Activated CD4-positive, alpha-beta T cell treated with anti-CD3 and anti-CD28 coated beads for 1 hour (primary cell): ENCODE data around the gene VPS33B.

Experiments used
- DNase-seq: peaks from one replicate; pipeline ENCODE4 v3.0.0-alpha.2; 2020

The VPS33B gene

GRCh38 chr15:90972133-90972532 lies 50.3 kb downstream of the VPS33B start:
- no peak for DNase-seq

- DNase-seq, result no peak
Observed at GRCh38 chr15:90970274-90970673, 52.1 kb downstream of the VPS33B start.

DNA sequence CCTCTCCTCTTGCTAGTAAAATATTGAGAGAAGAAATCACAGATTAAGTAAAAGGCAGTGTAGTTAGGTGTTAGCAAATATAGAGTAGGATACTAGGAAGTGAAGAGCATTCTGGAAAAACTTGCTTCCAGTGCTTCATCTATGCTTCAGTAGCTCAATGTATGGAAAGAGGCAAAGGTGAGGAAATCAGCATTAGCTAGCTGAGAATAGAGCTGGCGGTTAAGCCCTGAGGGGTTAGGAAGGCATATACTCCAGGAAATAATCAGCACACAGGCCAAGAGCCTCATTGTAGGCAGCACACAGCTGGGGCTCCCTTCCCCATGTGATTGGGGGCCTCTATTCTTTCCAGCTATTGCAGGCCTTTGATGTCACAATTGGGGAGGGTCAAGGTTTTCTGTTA lies 54.0 kb downstream of the VPS33B start:
- no peak for DNase-seq

- no peak for DNase-seq
Observed at GRCh38 chr15:90967206-90967605, 55.2 kb downstream of the VPS33B start.

GRCh38 chr15:90966262-90966661 lies 56.1 kb downstream of the VPS33B start:
- DNase-seq, result no peak

DNA sequence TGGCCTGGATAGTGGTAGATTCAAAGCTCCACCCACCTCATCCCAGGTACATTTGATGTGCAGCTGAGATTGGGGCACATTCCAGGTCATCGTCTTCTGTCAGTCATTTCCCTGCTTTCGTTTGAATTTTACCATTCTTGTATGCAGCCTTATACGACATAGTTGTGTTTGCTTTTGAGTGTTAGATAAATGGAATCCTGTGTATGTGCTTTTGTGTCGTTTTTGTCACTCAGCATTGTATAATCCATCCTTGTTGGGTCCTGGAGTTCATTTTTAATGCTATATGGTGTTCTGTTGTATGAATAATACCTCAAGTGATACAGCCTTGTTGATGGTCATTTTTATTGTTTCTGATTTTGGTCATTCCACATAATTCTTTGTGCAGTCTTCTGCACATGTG lies 60.4 kb downstream of the VPS33B start:
- DNase-seq, result no peak

DNA sequence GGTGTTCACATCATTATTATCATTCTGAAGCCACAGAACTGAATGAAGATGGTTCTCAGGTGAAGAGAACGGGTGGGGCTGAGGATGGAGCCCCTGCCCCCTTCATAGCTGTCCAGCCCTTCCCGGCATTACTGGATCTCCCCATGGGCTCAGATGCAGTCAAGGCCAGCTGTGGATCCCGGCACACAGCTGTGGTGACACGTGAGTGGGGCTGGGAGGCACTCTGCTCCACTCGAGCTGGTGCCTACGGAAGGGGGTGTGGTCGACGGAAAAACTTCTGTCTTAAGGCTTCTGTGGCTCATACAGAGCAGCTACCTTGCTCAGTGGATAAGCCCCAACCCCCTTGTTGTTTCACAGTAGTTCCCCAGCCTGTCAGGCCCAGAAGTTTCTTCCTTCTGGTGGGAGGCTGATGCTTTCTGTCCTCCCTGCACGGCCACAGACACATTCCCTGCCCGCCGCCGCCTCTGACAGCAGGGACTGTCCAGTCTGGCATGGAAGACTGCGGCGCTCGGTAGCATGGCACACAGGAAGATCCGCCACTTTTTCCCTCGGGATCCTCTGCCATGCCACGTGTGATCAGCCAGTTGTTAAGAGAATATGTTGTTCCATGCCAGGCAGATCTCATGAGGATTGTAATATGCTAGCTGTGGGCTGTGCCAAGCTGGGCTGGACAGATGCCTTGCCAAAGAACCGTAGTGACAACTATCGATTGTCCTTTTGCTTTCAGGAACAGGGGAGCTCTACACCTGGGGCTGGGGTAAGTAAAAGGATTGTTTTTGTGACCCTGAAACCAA lies 61.9 kb downstream of the VPS33B start:
- no peak for DNase-seq

GRCh38 chr15:90959894-90960293 lies 62.5 kb downstream of the VPS33B start:
- no peak for DNase-seq

GRCh38 chr15:90959028-90959595 lies 63.3 kb downstream of the VPS33B start:
- DNase-seq, result no peak

DNA sequence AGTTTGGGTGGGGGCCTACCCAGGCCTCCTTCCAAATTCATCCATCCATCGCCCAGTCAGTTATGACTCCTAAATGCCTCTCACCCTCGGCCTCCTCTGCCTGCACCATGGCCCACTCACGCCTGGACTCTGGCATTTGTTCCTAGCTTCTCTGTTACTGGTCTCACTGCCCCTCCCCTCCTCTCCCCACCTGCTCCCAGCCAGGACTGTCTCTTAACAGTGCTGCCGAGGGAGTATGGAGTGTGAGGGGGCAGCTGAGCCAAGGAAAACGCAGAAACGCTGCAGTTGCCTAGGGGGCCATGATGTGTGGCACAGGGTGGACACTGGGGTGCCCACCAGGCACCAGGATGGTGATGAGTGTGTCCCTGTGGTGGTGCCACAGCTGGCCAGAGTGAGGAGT lies 64.6 kb downstream of the VPS33B start:
- DNase-seq, result no peak

DNA sequence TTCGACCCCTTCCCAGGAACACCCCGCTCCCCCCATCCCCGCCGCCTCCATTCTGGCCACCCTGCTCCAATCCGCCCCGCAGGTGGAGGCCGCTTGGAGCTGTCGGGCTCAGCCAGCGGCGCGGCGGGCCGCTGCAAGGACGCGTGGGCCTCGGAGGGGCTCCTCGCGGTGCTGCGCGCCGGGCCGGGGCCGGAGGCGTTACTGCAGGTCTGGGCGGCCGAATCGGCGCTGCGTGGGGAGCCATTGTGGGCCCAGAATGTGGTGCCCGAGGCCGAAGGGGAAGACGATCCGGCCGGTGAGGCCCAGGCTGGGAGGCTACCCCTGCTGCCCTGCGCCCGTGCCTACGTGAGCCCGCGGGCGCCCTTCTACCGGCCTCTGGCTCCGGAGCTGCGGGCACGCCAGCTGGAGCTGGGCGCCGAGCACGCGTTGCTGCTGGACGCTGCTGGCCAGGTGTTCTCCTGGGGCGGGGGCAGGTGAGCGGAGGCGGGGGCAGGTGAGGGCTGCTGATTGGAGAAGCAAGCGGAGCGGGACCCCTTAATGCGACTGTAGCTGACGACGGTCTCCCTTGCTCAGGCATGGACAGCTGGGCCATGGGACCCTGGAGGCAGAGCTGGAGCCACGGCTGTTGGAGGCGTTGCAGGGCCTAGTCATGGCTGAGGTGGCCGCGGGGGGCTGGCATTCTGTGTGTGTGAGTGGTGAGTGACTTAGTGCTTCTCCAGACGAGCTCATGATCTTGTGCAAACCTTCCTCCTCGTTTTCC lies 65.2 kb downstream of the VPS33B start:
- no peak for DNase-seq

DNA sequence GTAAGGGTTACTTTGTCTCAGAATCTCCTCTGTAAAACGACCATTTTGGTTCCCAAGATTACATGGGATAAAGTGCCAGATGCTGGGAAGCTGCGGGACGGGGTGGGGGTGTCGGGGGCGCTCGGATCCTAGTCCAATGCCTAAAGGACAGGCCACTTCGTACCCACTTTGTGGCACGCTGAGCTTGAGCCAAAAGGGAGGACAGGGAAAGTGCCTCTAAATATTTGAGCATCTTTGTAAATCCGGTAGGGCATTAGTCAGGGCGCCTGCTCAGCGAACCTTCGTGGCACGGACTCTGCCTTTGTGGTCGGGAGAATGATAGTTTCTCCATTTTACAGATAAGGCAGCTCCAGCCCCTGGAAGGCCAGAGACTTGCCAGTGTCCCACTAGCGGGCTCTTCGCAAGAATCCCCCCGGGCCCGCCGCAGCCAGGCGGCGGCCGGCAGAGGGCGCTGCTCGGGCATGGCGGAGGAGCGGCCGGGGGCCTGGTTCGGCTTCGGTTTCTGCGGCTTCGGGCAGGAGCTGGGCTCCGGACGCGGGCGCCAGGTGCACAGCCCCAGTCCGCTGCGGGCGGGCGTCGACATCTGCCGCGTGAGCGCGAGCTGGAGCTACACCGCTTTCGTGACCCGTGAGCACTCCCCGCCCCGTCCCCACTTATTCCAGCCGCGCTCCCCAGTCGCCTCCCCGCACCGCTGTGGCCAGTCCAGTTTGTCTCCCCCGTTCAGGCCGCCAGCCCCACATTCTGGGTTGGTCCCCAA lies 65.9 kb downstream of the VPS33B start:
- peak; percentile 38 for DNase-seq

DNA sequence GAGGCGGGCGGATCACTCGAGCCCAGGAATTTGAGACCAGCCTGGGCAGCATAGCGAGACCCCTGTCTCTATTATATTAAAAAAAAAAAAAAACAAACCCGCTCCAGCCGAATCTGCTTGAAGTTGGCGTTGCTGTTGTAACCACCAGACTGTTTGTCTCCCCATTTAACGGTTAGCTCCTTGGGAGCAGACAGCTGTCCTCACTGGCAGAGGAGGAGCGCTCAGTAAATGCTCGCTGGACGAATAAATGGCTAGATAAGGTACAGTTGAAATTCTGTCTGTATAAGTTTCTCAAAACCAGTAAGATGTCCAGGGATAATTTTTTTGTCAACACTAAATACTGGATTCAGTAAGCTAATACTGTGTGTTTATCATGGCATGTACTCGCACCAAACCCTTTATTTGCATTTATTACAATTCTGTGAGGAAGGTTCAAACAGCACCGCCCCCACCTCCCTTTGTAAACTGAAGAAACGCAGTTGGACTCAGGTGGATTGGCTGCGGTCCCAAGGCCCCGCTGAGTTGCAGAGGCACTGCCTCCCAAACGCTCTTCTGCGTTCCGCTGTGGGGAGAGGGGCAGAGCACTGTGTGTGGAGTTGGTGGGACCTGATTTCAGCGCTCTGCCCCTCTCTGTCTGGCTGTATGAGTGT lies 66.6 kb downstream of the VPS33B start:
- DNase-seq, result no peak

GRCh38 chr15:90954712-90955623 lies 67.4 kb downstream of the VPS33B start, which contains the start of gene RCCD1:
Gene RCCD1 (plus strand): TSS chr15:90954884. CDS start chr15:90956735, 1,851 bp downstream.
- peak; percentile 76 for DNase-seq

DNA sequence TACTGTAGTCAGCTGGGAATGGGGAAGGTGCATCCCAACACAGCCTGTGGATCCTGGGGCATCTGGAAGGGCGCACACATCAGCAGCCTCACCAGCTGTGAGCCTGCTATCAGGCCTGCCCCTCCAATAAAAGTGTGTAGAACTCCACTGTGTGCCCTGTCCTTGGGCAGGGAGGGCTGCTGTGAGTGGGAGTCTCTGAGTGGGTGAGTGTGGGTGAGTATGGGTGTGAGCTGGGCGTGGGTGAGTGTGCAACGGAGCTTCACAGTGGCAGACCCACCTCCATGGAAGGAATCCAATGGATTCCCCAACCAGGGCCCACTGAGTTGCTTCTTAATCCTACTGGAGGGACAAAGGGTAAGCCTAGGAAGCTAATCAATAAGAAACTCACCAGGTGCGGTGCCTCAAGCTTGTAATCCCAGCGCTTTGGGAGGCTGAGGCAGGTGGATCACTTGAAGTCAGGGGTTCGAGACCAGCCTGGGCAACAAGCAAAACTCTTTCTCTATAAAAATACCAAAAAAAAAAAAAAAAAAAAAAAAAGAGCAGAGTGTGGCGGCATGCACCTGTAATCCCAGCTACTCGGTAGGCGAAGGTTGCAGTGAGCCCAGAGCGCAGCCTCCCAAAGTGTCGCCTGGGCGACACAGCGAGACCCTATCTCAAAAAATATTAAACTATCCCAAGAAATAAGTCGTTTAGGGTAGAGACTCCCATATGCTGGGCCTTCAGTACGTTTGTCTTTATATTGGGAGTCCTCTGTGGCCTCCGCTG lies 68.3 kb downstream of the VPS33B start:
- no peak for DNase-seq

DNA sequence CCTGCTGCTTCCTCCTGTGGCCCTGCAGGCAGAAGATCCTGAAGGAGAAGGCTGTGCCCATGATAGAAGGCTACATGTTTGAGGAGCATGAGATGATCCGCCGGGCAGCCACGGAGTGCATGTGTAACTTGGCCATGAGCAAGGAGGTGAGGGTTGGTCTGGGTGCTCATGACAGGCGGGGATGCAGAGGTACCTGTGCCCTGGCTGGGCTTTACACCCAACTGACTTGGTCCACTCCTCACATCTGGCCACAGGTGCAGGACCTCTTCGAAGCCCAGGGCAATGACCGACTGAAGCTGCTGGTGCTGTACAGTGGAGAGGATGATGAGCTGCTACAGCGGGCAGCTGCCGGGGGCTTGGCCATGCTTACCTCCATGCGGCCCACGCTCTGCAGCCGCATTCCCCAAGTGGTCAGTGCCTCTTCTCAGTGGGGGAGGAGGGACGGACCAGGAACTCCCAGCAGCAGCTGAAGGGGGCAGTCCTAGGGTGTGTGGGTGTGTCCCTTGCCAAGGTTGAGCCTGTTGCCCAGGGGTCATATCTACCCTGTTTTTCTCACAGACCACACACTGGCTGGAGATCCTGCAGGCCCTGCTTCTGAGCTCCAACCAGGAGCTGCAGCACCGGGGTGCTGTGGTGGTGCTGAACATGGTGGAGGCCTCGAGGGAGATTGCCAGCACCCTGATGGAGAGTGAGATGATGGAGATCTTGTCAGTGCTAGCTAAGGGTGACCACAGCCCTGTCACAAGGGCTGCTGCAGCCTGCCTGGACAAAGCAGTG lies 69.3 kb downstream of the VPS33B start:
- no peak for DNase-seq

DNA sequence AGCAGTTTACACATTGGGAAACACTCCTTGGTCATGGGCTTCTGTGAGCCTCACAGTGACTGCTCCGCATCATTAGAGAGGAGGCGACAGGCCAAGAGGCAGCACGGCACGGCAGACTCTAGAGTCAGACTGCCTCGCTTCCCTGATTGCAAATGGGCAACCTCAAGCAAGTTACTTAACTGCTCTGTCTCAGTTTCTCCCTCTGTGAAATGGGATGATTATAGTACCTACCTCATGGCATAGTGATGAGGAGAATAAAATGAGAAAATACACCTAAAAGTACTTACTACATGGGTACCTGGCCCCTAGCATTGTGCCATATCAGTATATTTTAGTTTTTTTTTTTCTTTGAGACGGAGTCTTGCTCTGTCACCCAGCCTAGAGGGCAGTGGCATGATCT lies 71.7 kb downstream of the VPS33B start:
- no peak for DNase-seq

- DNase-seq, result no peak
Observed at GRCh38 chr15:90949979-90950675, 72.3 kb downstream of the VPS33B start.
